ENCODE data around the gene HTR7.

DNA sequence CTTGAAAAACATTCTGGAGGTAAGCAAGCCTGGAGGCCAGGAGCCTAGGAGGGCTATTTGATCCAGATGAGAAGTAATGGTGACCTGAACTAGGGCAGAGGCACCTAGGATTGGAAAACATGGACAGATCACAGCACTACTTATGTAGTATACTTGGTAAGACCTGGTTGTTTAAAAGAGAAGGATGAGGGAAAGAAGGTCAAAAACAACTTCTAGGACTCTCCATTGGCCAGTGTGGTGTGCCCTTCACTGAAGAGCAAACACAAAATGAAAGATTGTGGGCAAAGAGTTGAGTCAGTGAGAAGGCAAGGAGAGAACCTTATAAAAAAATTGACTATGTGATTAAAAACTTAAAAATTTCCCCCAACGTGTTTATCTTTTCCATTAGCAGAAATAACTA lies 48.8 kb upstream of the HTR7 start:
- TF ChIP-seq POLR2A (IDR thresholded peaks at IDR 0.05) (no peak), EP300 (IDR thresholded peaks at IDR 0.05) (no peak)
